Fibroblast of villous mesenchyme (primary cell): Measurements from ENCODE around the gene FLNC. TPM values are rescaled to one million over a fixed set of nuclear protein-coding genes. Genes with fewer than 3 reads are reported as not detected.

Source experiments
- DNase-seq: peaks from one replicate; pipeline ENCODE4 v3.0.0-alpha.2; 2010; ENCODE audit warnings: low read depth
- H3K4me3 ChIP-seq: 2 replicates; pipeline ENCODE4 v1.5.1; 2011; ENCODE audit warnings: low read depth, mild to moderate bottlenecking, low read length
- CTCF ChIP-seq: IDR thresholded peaks from 2 replicates; pipeline ENCODE4 v1.5.1; 2012; ENCODE audit warnings: low read depth, mild to moderate bottlenecking, low read length; ENCODE audit not compliant: insufficient read depth
- total RNA-seq: library from RNA; depleted of rRNA; stranded (reverse); fragments of >200 nt; gene quantifications from 2 replicates; pipeline ENCODE4 v1.2.3, GENCODE V29; 2012

FLNC gene
- total RNA-seq, 1 donor, result 185 TPM

DNA sequence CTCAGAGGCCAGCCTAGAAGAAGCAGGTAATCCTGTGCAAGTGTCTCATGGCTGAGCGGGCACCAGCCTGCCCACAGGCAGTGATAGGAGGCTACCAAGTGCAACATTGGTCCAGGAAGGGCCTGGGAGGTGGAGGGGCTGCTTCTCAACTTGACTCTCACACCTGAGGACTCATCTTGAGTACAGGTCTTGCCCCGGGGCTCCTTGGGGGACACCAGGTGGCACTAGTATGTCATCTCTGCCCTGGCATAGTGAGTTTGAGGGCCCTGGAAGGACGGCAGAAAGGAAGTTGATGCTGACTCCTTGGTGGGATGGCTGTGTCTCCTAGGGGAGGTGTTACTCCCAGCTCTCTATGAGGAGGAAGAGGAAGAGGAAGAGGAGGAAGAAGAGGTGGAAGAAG, 36.2 kb upstream of the FLNC start:
- no peak for TF ChIP-seq CTCF
- DNase-seq, result no peak
- no peak overlapping the region for H3K4me3 ChIP-seq

DNA sequence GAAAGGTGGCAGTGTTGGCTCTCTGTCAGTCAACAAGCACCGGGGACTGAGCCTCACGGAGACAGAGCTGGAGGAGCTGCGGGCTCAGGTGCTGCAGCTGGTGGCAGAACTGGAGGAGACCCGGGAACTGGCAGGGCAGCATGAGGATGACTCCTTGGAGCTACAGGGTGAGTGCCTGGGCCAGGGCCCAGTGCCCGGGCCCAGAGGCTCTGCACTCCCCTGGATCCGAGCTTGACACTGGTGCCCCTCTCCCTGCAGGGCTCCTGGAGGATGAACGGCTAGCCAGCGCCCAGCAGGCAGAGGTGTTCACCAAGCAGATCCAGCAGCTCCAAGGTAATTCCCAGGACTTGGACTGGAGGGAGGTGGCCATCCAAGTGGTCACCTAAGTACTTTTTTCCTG, 35.8 kb upstream of the FLNC start:
- no peak for TF ChIP-seq CTCF
- no peak overlapping the region for H3K4me3 ChIP-seq
- DNase-seq, result no peak

DNA sequence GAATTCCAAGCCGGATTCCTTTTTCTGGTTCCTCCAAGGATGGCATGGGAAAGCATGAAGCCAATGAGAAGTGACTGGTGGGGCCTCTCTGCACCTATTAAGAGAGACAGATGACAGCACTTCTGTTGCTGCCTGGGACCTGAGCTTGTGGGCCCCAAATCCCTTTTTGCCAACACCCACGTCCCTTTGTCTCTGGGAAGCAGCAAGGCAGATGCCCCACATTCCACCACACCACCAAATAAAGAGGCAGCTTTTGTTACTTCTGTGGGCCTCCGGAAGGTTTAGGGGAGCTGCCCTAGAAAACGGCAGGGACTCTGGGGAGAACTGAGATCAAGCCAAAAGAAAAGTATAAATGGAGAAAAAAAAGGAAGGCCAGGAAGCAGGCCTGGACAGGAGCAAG, 35.1 kb upstream of the FLNC start:
- no peak for DNase-seq
- no peak for TF ChIP-seq CTCF
- no peak overlapping the region for H3K4me3 ChIP-seq

DNA sequence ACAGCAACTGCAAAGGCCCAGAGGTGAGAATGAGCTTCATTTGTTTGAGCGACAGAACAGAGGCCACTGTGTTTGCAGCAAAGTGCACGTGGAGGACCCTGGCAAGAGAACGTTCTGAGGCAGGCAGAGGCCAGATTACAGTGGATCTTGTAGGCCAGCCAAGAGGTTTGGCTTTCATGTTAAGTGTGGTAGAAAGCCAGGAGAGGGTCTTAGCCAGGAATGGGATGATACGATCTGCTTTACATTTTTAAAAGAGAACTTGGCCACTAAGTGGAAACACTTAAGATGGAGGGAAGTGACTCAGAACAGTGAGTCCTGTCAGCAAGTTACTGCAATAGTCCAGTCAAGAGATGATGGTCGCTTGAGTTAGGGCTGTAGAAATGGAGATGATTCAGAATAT, 33.9 kb upstream of the FLNC start:
- no peak for TF ChIP-seq CTCF

DNA sequence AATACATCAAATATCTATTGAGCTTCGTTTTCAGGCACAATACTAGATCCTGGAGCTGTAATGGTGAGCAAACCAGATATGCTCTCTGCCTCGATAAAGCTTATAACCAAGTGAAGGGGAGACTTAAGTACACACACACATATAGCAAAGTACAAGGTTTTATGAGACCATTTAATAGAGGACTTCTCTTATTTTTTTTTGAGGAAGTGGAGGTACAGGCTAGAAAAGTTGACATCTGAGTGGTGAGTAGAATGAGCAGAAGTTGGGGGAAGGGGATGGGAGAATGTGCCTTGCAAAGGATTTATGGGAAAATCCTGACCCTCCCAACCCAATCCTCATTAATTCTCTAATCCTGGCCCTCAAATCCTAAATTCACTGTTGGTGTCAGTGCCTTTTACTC, 30.8 kb upstream of the FLNC start:
- no peak for DNase-seq
- no peak for TF ChIP-seq CTCF
- H3K4me3 ChIP-seq, result no peak overlapping the region

More for the DNA sequence above, 33.9 kb upstream of the FLNC start:
- H3K4me3 ChIP-seq, result no peak overlapping the region
- DNase-seq, result no peak

DNA sequence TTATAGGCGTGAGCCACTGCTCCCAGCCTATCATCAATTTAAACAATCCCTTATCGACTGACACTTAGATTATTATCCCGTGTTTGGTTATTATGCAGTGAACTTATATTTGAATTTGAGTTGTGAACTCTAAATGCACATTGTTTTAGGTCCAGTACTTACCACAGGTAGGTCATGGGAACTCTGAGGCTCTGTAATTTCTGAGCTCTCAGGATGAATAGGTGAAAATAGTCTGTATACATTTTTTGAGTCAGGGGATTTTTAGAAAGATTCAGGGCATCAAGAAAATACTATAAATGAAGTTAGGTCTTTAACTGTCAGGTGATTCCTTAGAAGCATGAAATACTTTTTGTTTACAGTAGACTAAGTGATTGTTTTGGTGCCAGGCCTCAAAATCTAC, 29.6 kb upstream of the FLNC start:
- H3K4me3 ChIP-seq, result no peak overlapping the region
- no peak for DNase-seq
- TF ChIP-seq CTCF, result no peak

DNA sequence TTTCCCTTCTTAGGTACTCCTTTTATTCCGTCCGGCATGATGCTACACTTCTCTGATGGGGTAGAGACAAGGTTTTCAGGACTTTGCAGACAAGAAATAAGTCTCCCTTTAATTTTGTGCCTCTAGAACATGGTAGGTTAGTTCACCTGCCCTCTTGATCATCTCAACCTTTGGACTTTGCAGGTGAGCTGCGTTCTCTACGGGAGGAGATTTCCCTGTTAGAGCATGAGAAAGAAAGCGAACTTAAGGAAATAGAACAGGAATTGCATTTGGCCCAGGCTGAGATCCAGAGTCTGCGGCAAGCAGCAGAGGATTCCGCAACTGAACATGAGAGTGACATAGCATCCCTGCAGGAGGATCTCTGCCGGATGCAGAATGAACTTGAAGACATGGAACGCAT, 29.2 kb upstream of the FLNC start:
- no peak overlapping the region for H3K4me3 ChIP-seq
- no peak for DNase-seq
- TF ChIP-seq CTCF, result no peak
